PC-3 (cell line): Measurements from ENCODE around the gene TGIF1. TPM values are rescaled to one million over a fixed set of nuclear protein-coding genes. Genes with fewer than 3 reads are reported as not detected.
A peak's percentile ranks its signal among the peaks of the same experiment; 100 is the strongest.

Source experiments
- ATAC-seq: fragments of 200-7000 bp; cut with Tn5 transposase; 2 replicates; pipeline ENCODE4 v1.9.1; 2020; ENCODE audit warnings: mild to moderate bottlenecking, moderate library complexity
- BruUV-seq: library from RNA; stranded (reverse); fragments of 400-500 nt; replicated peaks from 2 replicates; lab custom pipeline; 2021; lab: Mats Ljungman, UMichigan
- CTCF ChIA-PET: fragments of 300-600 bp; sonication (Branson Sonifier 250); formaldehyde crosslinking; loops from one replicate; lab custom pipeline; 2022; ENCODE audit warnings: antibody characterized with exemption; lab: Charles Lee
- POLR2A ChIA-PET: fragments of 300-600 bp; sonication (Branson Sonifier 250); formaldehyde crosslinking; loops from one replicate; lab custom pipeline; 2022; ENCODE audit warnings: antibody characterized with exemption; ENCODE audit not compliant: unreplicated experiment; lab: Charles Lee
- DNase-seq: peaks from one replicate; pipeline ENCODE4 v3.0.0-alpha.2; 2015
- H2AFZ ChIP-seq: fragments of 300-600 bp; sonication (generic); 2 replicates; pipeline ENCODE4 v1.6.0; 2016; ENCODE audit warnings: antibody characterized with exemption, low read length
- H3F3A ChIP-seq: fragments of 300-600 bp; sonication (generic); one replicate; pipeline ENCODE4 v1.6.0; 2017; ENCODE audit warnings: antibody characterized with exemption, low read length, control low read depth, mild to moderate bottlenecking; ENCODE audit not compliant: unreplicated experiment
- H3K27ac ChIP-seq: fragments of 300-600 bp; sonication (generic); 2 replicates; pipeline ENCODE4 v1.5.1; 2016; ENCODE audit warnings: mild to moderate bottlenecking, low read length
- H3K27me3 ChIP-seq: fragments of 300-600 bp; sonication (generic); 2 replicates; pipeline ENCODE4 v1.6.1; 2016; ENCODE audit warnings: low read length, mixed read lengths
- H3K36me3 ChIP-seq: fragments of 300-600 bp; sonication (generic); 2 replicates; pipeline ENCODE4 v1.6.1; 2016; ENCODE audit warnings: low read depth, mixed run types, low read length, mixed read lengths
- H3K4me1 ChIP-seq: fragments of 300-600 bp; sonication (generic); 2 replicates; pipeline ENCODE4 v1.5.1; 2016; ENCODE audit warnings: low read length; ENCODE audit not compliant: insufficient read depth
- H3K4me2 ChIP-seq: fragments of 300-600 bp; sonication (generic); 2 replicates; pipeline ENCODE4 v1.6.0; 2016; ENCODE audit warnings: low read length
- H3K4me3 ChIP-seq: fragments of 300-600 bp; sonication (generic); 2 replicates; pipeline ENCODE4 v1.5.1; 2016; ENCODE audit warnings: mild to moderate bottlenecking, low read length, mixed read lengths
- H3K79me2 ChIP-seq: fragments of 300-600 bp; sonication (generic); 2 replicates; pipeline ENCODE4 v1.6.1; 2017; ENCODE audit warnings: low read length, mixed read lengths
- H3K9ac ChIP-seq: fragments of 300-600 bp; sonication (generic); 2 replicates; pipeline ENCODE4 v1.6.0; 2016; ENCODE audit warnings: mild to moderate bottlenecking, low read length
- H3K9me2 ChIP-seq: fragments of 300-600 bp; sonication (generic); replicated peaks from 2 replicates; pipeline ENCODE4 v1.6.1; 2016; ENCODE audit warnings: mixed run types, low read length, mixed read lengths
- H3K9me3 ChIP-seq: fragments of 300-600 bp; sonication (generic); 2 replicates; pipeline ENCODE4 v1.6.1; 2016; ENCODE audit warnings: low read length, mixed read lengths
- H4K20me1 ChIP-seq: fragments of 300-600 bp; sonication (generic); 2 replicates; pipeline ENCODE4 v1.6.1; 2016; ENCODE audit warnings: low read length, mixed read lengths
- CTCF ChIP-seq: fragments of 300-600 bp; sonication (generic); conservative IDR thresholded peaks from 2 replicates; pipeline ENCODE4 v1.5.1; 2017; ENCODE audit warnings: antibody characterized with exemption, low read depth, mild to moderate bottlenecking, low read length
- EZH2 ChIP-seq: fragments of 300-600 bp; sonication (generic); IDR thresholded peaks from one replicate; pipeline ENCODE4 v1.6.1; 2017; ENCODE audit warnings: antibody characterized with exemption, mild to moderate bottlenecking, low read length; ENCODE audit not compliant: unreplicated experiment
- EZH2phosphoT487 ChIP-seq: fragments of 300-600 bp; sonication (generic); IDR thresholded peaks from 2 replicates; pipeline ENCODE4 v1.6.1; 2018; ENCODE audit warnings: mild to moderate bottlenecking, antibody characterized with exemption, low read length, borderline replicate concordance
- intact Hi-C: fragments of 100-400 bp; cut with micrococcal nuclease; formaldehyde crosslinking; loops from 2 replicates; pipeline ENCODE4 v1.9.0; 2023
- total RNA-seq: library from RNA; depleted of rRNA; stranded (reverse); fragments of >200 nt; gene quantifications from 2 replicates; pipeline ENCODE4 v1.2.3, GENCODE V29; 2014

The TGIF1 gene
- total RNA-seq, 1 experiment from 2014 or later = 114 TPM

- DNase-seq (peak; percentile 92), ATAC-seq (peak; percentile 14)
- intact Hi-C loops = loop anchor here (1.0 to 2.0 kb wide), 3 partner anchors 145 to 192 kb away; no protein-coding TSS in a partner anchor
- peak overlapping the region; percentile 97 for H3K9ac ChIP-seq
- H3K4me3 ChIP-seq = peak overlapping the region; percentile 96
- H3K4me1 ChIP-seq = peaks cover 19% of the 10 kb centered on the region
- peak overlapping the region; percentile 40; the same call in 1 of the 2 replicates for H2AFZ ChIP-seq
- POLR2A ChIA-PET = interaction anchor here (0.5 to 2.1 kb wide), 13 partner anchors 10 to 336 kb away, joined by 3 to 47 read pairs (median 5); no protein-coding TSS in a partner anchor
- no peaks in the 10 kb centered on the region for H3K9me2 ChIP-seq
- no peaks in the 10 kb centered on the region for H3K36me3 ChIP-seq
- H3K27me3 ChIP-seq = no peaks in the 10 kb centered on the region
- H3K79me2 ChIP-seq = peaks cover 51% of the 10 kb centered on the region
- TF ChIP-seq EZH2 = no peak
- peak overlapping the region; percentile 84 for H3K4me2 ChIP-seq
- H3K27ac ChIP-seq = peak overlapping the region; percentile 95
- CTCF ChIA-PET = interaction anchor here (2.1 kb wide), 1 partner anchor 146 kb away, joined by 14 read pairs; no protein-coding TSS in a partner anchor
- peaks cover 19% of the 10 kb centered on the region for H4K20me1 ChIP-seq
- peaks cover 6% of the 10 kb centered on the region for H3F3A ChIP-seq
- BruUV-seq = TSS peak; percentile 63
- H3K9me3 ChIP-seq = no peaks in the 10 kb centered on the region
Measured at GRCh38 chr18:3448838-3449511, 997 bp upstream of the TGIF1 start.

GRCh38 chr18:3449512-3450011 lies 410 bp upstream of the TGIF1 start:
- ATAC-seq (no peak), DNase-seq (no peak)
- Histone ChIP-seq H4K20me1 (peaks cover 19% of the 10 kb centered on the region), H2AFZ (peak overlapping the region; percentile 52; the same call in 1 of the 2 replicates), H3K79me2 (peaks cover 57% of the 10 kb centered on the region), H3K27me3 (no peaks in the 10 kb centered on the region), H3K9me3 (no peaks in the 10 kb centered on the region), H3F3A (peaks cover 8% of the 10 kb centered on the region), H3K4me3 (peak overlapping the region; percentile 96), H3K27ac (peak overlapping the region; percentile 95), H3K36me3 (no peaks in the 10 kb centered on the region), H3K4me1 (peaks cover 19% of the 10 kb centered on the region), H3K4me2 (peak overlapping the region; percentile 91), H3K9me2 (no peaks in the 10 kb centered on the region), H3K9ac (peak overlapping the region; percentile 97)
- intact Hi-C loops = loop anchor here (1.0 to 10.0 kb wide), 4 partner anchors 175 to 437 kb away; partner anchors contain the start of gene LPIN2
- BruUV-seq = no TSS peak
- POLR2A ChIA-PET = interaction anchor here (0.5 to 2.1 kb wide), 8 partner anchors 105 to 337 kb away, joined by 3 to 47 read pairs (median 4); no protein-coding TSS in a partner anchor
- CTCF ChIA-PET = interaction anchor here (2.1 kb wide), 1 partner anchor 145 kb away, joined by 14 read pairs; no protein-coding TSS in a partner anchor
- TF ChIP-seq EZH2 (no peak), EZH2phosphoT487 (no peak), CTCF (no peak)

- H3K27ac ChIP-seq = peak overlapping the region; percentile 95
- no peaks in the 10 kb centered on the region for H3K36me3 ChIP-seq
- no TSS peak for BruUV-seq
- H2AFZ ChIP-seq = no peak overlapping the region; the same call in 1 of the 2 replicates
- peaks cover 30% of the 10 kb centered on the region for H3K4me1 ChIP-seq
- peak overlapping the region; percentile 87 for H3K4me2 ChIP-seq
- intact Hi-C loops = loop anchor here (5.0 to 10.0 kb wide), 2 partner anchors 326 to 438 kb away; partner anchors contain the start of gene LPIN2
- no peaks in the 10 kb centered on the region for H3K9me3 ChIP-seq
- H4K20me1 ChIP-seq = peaks cover 30% of the 10 kb centered on the region
- H3F3A ChIP-seq = peaks cover 9% of the 10 kb centered on the region
- peak overlapping the region; percentile 96 for H3K4me3 ChIP-seq
- ATAC-seq (no peak), DNase-seq (no peak)
- H3K9me2 ChIP-seq = no peaks in the 10 kb centered on the region
- ChIA-PET POLR2A (interaction anchor here (0.7 to 1.0 kb wide), 2 partner anchors 143 to 173 kb away, joined by 4 to 9 read pairs; no protein-coding TSS in a partner anchor), CTCF (no interaction called here)
- H3K9ac ChIP-seq = peak overlapping the region; percentile 97
- H3K27me3 ChIP-seq = no peaks in the 10 kb centered on the region
- peaks cover 69% of the 10 kb centered on the region for H3K79me2 ChIP-seq
- TF ChIP-seq EZH2 (no peak), EZH2phosphoT487 (no peak), CTCF (no peak)
Measured at GRCh38 chr18:3450799-3451182, 819 bp downstream of the TGIF1 start.
